Activated T-cell treated with anti-CD3 and anti-CD28 coated beads for 1 hour (primary cell): ENCODE measurements around the gene ROPN1L.

Experiments used
- DNase-seq: peaks from one replicate; pipeline ENCODE4 v3.0.0-alpha.2; 2020; ENCODE audit warnings: low read depth

ROPN1L gene

GRCh38 chr5:10427978-10428377, 13.7 kb upstream of the ROPN1L start:
- DNase-seq: no peak

GRCh38 chr5:10431415-10431814, 10.3 kb upstream of the ROPN1L start:
- DNase-seq: no peak

DNA sequence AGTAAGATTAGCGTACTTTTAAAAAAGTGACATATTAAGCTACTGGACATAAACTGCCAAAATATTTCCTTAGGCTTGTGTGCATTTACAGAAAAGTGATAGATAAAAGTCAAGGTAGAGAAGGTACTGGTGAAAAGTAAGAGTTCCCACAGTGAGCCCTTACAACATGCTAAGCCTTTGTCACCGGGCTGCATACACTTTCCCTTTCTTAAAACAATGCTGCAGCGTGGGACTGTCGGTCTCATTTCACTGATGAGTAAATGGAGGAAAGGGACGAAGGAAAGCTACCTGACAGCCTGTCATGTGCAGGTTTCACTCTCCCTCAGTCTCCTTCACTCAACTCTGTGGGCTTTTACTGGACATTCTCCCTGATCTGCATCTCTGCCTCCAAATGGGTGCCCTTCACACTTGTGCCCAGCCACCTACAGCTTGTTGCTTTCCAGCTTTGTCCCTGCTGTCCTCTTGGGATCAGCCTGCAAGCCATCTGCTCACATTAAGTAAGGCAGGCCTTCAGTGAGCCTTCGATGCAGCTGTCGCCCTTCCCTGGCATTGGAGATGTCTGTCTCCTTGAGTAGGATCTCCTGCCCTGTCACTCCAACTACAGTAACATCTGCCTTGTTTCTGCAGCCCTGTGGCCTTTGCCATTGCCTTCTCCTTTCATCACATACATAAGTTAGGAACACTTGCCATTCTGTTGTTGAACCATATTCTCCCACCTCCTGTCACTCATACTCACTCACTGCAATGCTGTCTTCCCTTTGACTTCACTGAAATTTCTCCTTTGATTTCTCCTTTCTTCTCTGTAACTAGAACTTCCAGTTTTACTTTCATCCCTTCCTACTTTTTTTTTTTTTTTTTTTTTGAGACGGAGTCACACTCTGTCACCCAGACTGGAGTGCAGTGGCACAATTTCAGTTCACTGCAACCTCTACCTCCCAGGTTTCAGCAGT, 9.3 kb upstream of the ROPN1L start:
- no peak for DNase-seq

- no peak for DNase-seq
These were observed 7.3 kb upstream of the ROPN1L start for GRCh38 chr5:10434392-10434791.

DNA sequence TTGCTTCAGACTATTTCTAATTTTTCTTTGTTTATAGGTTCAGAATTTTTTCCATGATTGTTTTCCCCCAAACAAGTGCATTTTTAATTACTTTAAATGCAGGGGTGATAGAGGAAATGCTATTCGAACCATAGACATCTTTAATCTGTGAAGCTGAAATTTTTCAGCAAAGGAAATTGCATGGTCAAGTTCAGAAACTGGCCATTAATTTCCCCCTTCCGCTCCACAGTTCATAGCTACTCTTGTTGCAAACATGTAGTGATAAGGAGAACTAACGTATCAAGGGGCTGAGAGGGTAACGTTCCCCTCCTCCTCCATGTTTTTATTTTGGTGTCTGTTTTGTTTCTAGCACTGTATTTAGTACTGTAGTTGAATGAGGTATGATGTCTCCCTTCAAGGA, 3.4 kb upstream of the ROPN1L start:
- no peak for DNase-seq

DNA sequence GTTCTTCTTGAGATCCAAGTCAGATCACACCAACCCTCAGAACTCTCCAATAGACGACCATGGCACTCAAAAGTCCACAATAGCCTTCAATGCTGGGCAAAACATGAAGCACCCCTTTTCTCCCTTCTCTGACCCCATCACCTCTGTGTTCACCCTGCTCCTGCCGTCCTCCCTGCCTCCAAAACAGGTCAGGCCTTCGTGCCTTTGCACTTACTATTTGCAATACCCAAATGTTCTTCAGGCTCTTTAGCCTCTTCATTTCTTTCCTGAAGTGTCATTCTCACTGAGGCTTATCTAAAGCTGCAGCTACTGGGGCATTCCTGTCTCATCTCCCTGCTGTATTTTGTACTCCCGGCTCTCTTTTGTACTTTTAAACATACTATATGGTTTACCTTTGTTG, 2.0 kb upstream of the ROPN1L start:
- no peak for DNase-seq

DNA sequence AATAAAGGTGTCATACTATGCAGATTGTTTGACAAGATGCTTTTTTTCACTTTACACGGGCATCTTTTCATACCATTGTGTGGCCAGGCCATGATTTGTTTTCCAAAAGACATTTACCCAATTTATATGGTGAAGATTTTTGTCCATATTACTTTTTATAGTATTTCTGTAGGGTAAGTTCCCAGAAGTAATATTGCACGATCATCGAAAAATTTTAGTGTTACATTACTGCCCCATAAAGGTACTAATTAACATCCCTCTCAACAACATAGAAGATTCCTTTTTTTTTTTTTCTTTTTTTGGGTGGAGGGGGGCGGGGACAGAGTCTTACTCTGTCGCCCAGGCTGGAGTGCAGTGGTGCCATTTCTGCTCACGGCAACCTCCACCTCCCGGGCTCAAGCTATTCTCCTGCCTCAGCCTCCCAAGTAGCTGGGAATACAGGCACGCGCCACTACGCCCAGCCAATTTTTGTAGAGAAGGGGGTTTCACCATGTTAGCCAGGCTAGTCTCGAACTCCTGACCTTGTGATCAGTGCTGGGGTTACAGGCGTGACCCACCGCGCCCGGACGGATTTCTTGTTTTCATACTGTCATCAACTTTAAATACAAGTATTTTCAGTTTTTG, 1.2 kb upstream of the ROPN1L start:
- DNase-seq: no peak

DNA sequence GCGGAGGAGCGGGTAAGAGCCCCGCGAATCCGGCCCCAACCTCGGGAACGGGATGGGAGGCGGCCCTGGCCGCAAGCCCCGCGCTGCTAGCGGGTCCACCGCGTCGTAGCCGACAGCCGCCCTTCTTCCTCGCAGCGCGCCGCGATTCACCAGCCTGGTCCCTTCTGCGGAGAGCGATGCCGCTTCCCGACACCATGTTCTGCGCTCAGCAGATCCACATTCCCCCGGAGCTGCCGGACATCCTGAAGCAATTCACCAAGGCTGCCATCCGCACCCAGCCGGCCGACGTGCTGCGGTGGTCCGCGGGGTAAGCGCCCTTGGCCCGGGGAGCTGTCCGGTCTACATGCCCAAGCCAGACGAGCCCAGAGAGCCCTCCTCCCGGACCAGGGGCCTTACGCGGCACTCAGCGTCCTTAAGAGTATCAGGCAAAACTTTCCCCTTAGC, 335 bp downstream of the ROPN1L start:
- DNase-seq: no peak

GRCh38 chr5:10442576-10442975, 897 bp downstream of the ROPN1L start:
- no peak for DNase-seq

GRCh38 chr5:10445352-10445751, 3.7 kb downstream of the ROPN1L start:
- DNase-seq: no peak

GRCh38 chr5:10446490-10446889, 4.8 kb downstream of the ROPN1L start:
- DNase-seq: no peak

- no peak for DNase-seq
These were observed 5.4 kb downstream of the ROPN1L start for GRCh38 chr5:10447041-10447440.

DNA sequence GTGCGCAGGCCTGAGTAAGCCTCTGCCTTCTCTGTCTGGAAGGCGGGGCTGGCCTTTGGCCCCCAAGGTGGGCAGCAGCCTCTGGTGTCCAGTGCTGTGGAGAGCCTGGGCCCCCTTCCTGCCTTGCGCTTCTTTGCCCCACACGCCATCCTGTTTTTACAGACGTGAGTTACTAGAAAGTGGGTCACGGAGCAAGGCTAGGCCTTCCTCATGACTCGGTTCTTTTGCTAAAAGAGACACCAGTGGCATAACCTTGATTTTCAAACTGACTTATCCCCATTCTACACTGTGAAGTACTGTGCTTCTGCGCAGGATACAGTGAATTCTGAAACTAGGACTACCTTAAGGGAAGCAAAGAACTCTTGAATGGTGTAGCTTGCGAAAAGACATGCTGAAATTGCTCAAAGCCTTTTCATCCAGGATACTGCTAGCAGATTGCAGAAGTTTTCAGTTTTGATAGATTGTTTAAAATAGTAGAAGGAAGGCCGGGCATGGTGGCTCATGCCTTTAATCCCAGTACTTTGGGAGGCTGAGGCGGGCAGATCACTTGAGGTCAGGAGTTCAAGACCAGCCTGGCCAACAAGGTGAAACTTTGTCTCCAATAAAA, 7.2 kb downstream of the ROPN1L start:
- no peak for DNase-seq

DNA sequence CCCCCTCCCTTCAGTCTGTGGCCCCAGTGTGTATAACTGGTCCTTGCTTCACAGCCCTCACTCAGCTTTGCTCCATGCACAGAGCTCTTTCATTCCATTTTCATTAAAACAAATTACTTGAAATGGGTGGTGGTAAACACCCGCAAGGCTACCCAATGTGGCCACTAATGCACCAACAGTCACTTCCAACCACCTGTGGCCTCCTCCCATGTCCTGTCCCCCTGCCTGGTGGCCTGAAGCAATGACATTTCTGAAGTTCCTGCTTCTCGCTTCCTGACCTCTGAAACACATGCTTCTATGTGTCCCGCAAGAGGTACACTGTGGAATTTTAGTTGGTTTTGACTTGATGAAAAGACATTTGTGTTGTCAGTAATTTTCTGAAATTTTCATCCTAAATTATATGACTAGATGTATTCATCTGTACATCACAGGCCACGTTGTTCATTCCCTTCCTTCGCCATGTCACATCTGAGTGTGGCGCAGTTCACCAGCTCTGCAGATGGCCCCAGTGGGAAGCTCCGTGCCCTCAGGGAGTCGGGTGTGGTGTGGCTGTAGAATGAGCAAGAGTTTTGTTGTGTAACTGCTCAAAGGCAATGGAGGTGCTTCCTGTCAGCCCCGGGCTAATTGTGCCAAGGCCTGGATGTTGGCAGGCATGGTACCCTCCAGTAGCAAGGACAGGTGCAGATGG, 9.6 kb downstream of the ROPN1L start:
- DNase-seq: no peak

- DNase-seq: no peak
These were observed 11.2 kb downstream of the ROPN1L start for GRCh38 chr5:10452768-10453331.

GRCh38 chr5:10453545-10453944, 11.9 kb downstream of the ROPN1L start:
- DNase-seq: no peak

DNA sequence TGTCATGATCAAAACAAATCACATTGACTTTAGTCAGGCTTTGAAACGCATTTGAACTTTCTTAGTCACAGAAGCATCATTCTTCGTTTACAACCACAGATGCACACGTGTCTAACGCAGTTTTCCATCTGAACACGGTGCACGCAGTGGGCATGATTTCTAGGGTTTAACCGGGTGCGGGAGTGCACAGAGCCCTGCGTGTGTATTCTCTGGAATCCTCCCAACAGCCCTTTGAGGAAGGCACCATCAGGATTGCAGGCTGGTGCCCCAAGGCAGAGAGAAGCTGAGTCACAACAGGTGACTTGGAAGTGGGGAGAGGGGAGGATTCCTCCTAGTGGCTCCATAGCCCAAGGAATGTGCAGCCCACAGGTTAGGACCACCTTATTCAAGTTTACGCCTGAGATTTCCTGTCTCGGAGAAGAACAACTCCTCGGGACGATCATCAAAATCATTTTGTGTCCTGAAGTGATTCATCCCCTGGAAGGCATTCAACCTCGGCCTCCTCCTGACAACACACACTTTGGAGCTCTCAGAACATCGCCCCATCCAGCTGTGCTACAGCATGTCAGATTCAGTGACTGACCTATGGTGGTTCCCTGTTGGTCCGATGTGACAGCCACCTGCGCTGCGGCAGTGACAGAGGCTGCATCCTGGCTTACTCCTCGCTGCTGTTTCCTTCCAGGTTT, 13.1 kb downstream of the ROPN1L start:
- no peak for DNase-seq

DNA sequence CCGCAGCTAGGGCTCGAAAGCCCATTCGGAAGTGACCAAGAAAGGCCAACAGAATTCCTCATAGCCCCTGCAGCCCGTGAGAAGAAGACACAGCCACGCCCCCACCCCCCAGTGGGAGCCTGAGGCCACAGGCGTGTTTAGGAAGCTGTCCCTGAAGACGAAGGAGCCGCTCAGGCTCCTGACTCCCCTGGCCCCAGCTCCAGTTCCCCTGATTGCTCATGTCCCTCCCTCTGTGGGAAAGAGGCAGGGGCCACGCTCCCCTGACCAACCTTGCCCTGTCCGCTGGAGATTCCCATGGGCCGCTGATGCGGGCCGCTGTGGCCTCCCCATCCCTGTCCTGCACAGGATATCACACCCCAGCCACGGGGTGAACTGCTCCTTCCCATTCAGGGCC, 13.6 kb downstream of the ROPN1L start:
- no peak for DNase-seq

- no peak for DNase-seq
These were observed 15.1 kb downstream of the ROPN1L start for GRCh38 chr5:10456583-10457420.
